Medulla oblongata (tissue), 1 donor: Measurements from ENCODE around the gene GDF10.

ENCODE experiments used
- DNase-seq: peaks from one replicate; pipeline ENCODE4 v3.0.0-alpha.2; 2015; ENCODE audit errors: extremely low spot score

The GDF10 gene

DNA sequence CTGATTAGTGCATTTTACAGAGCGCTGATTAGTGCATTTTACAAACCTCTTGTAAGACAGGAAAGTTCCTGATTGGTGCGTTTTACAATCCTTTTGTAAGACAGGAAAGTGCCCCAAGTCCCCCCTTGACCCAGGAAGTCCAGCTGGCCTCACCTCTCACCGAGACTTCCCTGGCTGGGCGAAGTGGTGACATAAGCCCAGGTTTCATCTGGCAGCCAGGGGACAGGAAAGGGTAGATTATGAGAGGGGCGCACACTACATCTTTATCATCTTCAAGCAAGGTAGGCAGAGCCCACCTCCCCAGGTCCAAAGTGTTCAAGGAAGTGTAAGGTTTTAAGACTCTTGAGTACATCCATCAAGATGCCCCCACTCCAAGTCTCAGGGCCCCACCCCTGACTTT lies 5.5 kb upstream of the GDF10 start:
- no peak for DNase-seq

DNA sequence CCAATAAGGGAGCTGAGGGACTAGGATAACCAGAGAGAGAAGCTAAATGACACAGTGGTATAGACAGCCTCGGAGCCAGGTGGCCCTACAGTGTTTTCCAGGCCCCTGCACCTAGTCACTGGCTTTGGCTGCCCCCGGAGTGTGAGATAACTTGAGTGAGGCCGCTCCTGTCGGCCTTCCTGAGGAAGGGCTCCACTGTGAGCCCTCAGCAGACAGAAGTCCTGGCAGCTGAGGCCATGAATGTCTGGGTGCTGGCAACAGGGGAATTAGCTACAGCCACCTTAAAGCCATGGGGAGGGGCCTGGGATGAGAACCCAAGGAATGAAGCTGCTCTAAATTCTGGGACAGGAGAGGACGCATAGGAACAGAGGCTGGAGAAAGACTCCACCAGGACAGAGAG lies 4.6 kb upstream of the GDF10 start:
- DNase-seq = no peak

DNA sequence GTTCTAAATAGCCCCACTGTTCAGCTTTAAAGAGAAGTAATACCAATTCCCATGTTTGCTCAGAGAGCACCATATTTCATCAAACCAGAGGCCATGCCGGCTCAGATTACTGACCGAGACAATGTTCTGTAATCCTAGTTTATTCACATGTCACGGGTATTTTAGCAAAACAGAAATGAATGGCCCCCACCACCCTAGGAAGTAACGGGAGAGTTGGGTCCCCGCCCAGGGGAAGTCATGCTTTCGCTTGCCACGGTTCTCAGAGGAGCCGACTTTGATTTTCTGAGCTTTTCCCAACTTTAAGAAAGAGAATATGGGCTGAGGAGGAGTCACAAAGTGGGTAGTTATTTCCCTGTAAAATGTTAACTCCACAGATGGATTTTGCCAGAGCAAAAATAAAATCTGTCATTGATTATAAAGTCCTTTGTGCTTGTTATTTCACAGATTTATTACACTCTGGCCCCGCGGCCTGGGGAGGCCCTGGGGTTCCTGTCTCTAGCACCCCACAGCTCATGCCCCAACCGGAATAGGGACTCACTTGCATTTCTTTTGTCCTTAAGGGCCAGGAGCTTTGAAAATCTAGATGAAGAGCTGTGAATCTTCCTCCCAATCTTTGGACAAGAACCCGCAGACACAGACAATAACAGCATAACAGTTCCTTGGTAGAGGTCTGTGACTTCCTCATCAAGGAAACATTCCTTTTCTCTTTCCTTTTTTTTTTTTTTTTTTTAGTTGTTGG lies 3.7 kb upstream of the GDF10 start:
- no peak for DNase-seq

DNA sequence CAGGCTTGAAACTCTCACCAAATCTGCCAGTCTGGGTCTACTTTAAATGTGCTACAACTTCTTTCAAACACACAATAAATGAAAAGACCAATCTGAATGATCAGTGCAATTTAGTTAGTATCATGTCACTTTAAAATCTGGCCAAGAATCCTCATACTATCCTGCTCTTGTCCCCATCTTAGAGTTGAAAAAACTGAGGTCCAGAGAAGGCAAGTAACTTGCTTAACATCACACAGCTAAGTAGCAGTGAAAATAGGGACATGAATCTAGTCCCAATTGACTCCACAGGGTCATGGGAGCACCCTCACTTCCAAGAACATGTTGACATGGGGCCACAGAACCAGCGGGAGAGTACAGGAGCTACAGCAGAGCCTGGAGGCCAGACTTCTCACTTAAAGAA lies 3.1 kb upstream of the GDF10 start:
- no peak for DNase-seq

DNA sequence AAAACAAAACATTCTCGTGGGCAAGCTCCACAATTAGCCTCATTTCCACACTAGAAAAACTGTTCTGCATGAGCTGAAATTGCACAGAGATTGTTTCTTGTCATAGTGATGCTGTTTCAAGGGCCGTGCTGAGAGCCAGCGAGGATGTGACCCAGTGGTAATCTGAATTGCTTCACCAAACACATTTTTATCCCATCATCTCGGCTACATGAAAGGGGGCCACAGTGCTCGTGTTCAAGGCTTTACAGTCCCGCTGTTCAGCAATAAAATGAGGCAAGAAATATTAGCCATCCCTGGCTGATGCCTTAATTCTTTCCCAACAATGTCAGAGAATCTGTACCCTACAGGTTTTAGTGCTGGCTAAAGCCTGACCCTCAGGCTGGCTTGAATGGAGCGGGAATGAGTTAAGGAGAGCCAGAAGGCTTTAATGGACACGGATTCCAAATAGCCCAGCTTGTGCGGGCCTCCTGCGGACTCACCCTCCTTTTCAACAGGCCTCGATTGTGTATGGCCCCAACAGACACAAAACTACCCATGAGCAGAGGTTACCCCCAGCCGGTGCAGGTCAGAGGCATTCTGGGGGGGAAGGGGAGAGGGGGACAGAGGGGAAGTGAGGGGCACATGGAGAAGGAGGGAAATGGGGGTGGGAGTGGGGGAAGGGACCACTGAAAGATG lies 2.0 kb upstream of the GDF10 start:
- DNase-seq = no peak

DNA sequence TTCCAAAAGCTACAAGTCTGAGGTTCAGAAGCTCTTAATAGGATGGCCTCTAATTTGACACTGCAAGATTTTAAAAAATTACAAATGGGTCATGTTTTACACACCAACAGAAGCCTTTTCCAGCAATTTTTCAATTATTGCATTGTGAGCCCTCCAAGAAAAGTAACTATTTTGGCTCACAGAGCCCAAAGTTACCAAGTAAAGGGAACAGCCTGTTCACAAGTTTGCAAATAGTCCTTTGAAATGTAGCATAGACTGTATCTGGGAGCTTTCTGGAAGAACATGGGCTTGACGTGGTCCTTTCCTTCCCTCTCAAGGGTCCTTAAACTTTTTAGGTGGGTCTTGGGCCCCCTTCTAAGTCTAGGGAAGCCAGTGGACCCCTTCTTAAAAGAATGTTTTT lies 1.3 kb upstream of the GDF10 start:
- peak; percentile 15 for DNase-seq

DNA sequence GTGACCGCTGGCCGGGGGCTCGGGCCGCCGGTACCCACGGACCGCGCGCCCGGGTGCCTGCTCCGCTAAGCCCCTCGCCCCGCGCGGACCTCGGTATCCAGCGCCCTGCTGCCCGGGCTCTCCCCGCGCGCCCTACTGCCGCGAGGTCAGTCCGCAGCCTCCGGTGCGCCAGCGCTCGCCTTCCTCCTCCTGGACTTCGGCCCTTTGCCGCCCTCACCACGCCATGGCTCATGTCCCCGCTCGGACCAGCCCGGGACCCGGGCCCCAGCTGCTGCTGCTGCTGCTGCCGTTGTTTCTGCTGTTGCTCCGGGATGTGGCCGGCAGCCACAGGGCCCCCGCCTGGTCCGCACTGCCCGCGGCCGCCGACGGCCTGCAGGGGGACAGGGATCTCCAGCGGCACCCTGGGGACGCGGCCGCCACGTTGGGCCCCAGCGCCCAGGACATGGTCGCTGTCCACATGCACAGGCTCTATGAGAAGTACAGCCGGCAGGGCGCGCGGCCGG lies 483 bp downstream of the GDF10 start:
- no peak for DNase-seq

DNA sequence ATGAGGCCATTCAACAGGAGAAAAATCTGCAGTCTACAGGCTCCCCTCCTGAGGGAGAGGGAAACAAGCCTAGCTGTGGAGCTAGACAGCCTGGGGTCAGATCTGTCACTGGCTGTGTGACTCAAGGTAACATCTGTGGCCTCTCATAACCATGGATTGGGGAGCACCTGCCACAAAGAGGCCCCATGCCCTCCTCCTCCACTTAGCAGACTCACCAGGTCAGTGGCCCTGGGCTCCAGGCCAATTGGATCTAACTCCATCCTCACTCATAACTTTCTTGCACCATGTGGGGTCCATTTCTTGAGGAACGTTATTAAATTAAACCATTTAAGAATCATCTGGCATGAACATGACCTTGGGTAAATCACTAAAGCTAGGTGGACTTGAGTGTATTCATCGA lies 1.8 kb downstream of the GDF10 start:
- no peak for DNase-seq

DNA sequence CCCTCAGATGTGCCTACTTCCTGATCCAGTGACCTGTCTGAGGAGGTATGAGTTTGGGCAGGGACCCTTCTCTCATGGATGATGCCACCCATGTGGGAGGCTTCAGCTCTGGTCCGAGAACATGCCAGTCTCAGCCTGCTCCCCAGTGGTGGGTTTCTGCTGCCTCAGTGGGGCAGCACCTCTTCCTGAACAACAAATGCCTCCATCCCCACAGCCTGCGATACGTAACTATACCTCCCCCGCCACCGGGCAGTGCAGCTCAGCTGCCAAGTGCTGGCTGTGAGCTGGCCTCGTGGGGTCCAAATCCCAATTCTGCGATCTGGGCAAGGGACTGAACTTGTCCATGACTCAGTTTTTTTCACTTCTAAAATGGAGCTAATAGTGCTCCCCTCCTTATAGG lies 3.1 kb downstream of the GDF10 start:
- no peak for DNase-seq

DNA sequence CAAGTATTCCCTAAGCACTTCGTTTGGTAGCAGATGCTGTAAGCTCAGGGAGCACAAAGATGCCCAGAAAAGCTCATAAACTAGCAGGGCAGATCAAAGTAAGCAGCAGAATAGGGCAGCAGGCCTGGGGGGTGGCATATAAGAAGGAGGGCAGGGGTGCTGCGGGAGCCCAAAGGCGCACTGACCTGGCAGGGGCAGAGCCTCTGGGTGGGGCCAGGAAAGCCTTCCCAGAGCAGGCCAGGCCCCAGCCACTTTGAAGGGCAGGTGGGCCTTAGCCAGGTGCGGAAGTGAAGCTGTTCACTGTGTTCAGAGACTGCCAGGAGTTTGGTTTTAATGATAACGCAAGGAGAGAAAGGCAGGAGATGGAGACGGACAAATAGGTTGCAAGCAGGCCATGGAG lies 3.9 kb downstream of the GDF10 start:
- no peak for DNase-seq

DNA sequence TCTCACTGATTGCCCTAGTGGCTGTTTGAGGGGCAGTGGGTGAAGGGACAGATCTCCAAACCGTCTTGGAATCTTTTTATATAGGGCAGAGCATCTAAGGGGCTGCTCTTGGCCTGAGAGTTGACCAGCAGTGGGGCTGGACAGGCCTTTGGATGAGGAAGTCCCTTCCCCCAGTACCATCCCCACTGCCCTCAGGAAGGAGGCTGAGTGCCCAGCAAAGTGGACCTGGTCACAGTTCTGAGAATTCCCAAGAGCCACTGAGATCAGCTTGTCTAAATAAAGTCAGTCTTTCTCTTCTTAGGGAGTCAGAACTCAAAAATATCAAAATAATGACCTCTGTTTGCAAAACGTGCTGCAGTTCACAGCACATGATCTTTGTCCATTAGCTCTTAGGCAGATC lies 5.6 kb downstream of the GDF10 start:
- DNase-seq = no peak

DNA sequence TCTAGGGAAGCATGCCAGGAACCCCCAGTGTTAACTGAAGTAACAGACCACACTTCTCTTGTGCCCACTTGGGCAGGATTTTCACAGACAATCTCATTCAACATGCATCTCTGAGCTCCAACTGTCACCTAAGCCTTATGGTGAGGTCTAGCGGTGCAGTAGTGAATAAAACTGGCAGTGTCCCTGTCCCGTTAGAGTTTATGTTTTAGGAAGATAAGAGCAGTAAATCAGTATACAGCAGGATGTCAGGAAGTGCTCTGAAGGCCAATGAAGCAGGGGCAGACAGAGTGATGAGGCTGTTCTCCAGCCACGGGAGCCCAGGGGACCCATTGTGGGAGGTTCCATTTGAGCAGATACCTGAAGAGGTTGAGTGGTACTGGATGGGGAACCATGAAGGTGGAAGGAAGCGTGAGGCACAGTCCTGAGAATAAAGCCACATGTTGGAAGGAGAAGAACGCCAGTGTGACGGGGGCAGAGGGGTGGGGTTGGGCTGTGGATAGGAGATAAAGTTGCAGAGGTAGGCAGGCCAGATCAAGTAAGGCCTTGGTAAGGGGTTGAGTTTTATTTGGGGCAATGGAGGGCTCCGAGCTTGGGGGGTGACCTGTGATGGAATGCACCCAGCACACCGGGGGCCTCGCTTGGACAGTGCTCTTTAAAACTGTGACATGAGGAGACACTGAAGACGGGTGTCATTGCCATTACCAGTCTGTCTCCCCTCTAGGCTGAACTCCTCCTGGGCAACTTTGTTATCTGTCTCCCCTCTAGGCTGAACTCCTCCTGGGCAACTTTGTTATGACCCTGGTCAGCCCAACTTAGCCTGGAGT lies 6.6 kb downstream of the GDF10 start:
- DNase-seq = no peak

DNA sequence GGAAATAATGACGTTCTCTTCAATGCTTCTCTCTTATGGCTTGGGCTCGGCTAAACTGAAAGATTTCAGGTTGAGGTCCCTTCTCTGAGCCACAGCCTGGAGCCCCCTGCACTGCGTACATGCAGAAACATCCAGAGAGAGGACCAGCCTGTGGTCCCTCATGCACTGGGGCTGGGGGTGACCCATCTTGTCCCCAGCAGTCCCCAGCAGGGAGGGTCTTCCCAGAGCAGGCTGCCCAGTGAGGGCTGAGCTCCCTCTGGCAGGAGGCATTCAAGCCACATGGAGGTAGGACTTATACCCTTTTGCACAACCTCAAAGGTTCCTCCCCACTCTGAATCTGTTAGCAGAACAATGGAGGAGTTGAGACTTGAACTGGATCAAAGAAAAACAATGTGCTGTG lies 7.4 kb downstream of the GDF10 start:
- no peak for DNase-seq

DNA sequence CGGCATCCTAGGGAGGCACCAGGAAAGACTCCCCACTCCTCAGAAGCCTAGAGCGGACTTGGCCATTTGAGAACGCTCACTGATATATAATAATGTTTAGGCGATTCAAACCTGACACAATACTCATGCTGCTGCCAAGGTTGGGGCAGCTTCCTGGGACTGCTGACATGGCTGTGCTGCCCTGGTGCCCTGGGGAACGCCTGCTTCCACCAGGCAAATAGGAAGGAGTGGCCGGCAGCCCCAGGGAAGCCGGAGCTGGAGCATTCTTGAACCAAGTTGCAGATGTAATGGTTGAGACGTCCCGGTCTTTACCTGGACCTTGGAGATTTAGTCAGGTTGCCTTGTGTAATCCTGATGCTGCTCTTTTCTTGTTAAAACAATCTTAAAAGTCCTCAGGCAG lies 8.8 kb downstream of the GDF10 start:
- no peak for DNase-seq

DNA sequence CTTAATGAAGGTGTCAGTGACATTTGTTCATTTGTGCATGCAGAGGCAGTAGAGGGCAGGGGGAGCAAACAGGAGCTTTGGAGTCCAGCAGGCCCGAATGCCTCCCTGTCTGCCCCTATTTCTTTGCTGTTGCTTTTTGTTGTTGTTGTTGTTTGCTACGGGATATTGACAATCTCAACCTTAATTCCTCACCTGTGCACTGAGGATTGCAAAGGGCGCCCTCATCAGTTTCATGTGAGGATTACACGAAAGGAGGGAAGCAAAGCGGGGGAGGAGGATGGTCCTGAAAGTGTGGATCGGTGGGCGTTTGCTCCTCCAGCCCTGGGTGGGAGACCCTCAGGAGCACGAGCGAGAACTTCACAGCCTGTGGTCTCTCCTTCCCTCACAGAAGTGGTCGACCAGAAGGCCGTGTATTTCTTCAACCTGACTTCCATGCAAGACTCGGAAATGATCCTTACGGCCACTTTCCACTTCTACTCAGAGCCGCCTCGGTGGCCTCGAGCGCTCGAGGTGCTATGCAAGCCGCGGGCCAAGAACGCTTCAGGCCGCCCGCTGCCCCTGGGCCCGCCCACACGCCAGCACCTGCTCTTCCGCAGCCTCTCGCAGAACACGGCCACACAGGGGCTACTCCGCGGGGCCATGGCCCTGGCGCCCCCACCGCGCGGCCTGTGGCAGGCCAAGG lies 9.6 kb downstream of the GDF10 start:
- no peak for DNase-seq

DNA sequence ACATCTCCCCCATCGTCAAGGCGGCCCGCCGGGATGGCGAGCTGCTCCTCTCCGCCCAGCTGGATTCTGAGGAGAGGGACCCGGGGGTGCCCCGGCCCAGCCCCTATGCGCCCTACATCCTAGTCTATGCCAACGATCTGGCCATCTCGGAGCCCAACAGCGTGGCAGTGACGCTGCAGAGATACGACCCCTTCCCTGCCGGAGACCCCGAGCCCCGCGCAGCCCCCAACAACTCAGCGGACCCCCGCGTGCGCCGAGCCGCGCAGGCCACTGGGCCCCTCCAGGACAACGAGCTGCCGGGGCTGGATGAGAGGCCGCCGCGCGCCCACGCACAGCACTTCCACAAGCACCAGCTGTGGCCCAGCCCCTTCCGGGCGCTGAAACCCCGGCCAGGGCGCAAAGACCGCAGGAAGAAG lies 10.1 kb downstream of the GDF10 start:
- no peak for DNase-seq

DNA sequence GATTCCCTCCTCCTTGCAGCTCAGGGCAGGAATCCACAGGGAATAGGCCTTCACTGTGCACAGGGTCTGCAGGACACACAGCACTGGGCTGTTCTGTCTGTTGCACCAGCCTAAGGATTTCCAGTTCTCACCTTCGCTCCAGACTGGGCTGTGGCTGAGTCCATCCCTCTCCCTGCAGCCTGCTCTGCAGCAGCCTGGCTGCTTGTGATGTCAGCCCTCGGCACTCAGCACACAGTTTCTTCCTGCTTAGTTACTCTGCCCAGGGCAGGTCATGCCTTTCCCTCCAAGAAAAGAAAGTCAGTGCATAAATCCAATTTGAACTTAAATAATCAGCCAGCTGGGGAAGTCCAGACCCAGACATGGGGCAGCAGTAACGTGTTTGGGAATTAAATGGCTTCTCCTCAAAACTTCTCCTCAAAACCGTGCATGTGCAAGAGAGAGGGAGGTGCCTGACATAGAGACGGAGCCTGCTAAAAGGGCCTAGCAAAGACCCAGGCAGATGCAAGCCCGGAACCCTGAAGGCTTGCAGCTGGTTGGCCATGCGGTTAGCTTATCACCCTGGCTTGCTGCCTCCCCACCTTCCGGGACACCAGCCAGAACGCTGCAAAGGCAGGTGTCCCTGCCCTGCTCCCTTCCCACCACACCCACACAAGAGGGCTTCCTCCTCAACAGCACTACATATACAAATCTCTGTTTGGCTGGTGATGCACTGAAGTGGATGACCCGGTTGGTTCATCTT lies 11.4 kb downstream of the GDF10 start:
- DNase-seq = no peak

DNA sequence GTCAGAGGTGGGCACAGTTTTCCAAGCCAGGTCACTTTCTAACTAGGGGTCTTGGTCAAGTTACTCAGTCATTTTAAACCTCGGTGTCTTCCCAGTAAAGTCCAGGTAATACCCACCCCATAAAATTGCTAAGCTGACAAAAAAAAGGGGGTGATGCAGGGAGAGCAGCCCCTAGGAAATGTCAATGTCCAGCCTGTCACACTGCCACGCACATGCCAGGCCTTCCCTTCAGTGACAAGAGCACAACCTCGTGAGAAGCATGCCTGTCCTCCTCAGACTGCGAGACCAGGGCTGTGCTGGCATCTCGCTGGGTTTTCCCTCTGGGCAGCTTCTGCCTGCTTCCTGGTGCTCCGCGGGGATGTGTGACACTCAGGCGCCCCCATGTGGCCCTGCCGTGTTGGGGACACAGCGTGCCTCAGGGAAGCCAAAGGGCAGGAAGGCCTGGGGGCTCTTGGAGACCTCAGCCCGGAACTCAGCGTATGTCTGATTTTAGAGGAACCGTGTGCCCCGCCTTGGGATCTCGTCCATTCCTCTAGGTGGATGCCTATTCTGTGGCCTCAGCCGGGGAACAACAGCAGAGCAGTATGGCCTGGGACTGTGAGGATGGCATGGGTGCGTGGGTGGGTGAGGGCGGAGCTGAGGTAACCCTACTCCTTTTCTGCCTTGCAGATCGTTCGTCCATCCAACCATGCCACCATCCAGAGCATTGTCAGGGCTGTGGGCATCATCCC lies 12.1 kb downstream of the GDF10 start:
- DNase-seq = peak; percentile 91

DNA sequence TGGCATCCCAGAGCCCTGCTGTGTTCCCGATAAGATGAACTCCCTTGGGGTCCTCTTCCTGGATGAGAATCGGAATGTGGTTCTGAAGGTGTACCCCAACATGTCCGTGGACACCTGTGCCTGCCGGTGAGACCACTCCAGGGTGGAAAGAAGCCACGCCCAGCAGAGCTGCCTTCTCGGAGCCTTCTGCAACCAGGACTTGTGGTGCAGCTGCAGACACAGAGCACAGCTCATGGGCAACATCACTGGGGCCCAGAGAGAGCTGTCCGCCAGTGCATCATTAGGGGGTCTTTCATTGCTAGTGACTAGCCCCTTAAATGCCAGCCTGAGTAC lies 12.6 kb downstream of the GDF10 start:
- DNase-seq = no peak

DNA sequence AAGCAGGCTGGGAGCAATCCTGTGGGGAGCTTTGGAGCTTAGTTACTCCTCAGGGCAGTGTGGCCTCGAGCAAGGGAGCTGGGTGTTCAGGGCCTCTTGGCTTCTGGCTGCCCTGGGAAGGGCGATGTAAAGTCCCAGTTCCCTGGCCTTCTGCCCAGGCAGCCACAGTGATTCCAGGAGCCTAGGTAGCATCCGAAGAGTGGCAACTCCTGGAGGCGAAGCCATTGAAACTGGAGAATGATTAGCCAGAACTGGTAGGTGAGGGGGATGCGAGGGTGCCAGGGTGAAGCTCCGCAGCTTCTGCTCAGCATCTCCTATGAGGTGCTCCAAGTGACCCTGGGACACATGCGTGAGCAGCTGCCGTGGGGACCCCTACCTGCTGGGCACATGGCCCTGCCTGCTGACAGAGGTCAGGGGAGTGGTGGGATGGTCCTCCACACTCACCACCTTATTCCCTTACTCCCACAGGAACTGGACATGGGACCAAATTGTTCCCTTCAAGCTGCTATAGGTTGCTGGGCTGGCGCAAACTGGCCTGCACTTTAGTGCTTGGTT lies 14.5 kb downstream of the GDF10 start:
- no peak for DNase-seq

DNA sequence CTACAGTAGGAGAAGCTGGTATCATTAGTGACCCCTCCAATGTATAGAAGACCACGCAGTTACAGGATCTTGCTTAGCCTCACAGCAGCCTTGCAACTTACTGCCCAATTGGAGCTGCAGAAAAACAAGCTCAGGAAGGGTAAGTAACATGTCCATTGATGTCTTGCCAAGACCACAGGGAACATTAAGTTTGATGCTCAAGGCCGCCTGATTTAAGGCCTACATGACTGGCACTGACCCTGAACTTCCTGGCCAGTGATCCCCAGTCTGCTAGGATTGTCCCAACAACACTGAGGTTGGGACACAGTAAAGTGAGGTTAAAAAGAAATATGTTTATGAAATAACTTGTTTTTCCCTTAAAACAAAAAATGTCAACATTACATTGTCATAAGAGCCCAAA lies 15.4 kb downstream of the GDF10 start:
- DNase-seq = no peak
